Measurements from ENCODE around the gene AATK.

DNA sequence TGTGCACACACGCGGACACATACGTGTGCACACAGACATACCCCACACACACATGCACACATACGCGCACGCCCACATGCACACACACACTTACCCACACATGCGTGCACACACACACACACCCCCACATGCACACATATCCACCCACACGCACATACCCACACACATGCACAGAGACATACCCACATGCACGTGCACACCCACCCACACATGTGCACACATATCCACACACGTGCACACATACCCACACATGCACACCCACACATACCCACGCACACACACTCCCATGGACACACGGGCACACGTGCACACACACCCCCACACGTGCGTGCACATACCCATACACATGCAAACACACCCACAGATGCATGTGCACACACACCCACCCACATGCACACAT lies 27.9 kb downstream of the AATK start:
- no peak for TF ChIP-seq POLR2A (IDR thresholded peaks at IDR 0.05; ENCODE audit: low read length)
- no peak for TF ChIP-seq GATA1 (IDR thresholded peaks at IDR 0.05; ENCODE audit: low read depth, low read length)
